Measurements from ENCODE around the gene RBM26. TPM values are rescaled to one million over a fixed set of nuclear protein-coding genes. Genes with fewer than 3 reads are reported as not detected.

Gene RBM26
- 9.9 and 10.8 TPM in 2 replicates for total RNA-seq (2014; rRNA removed; shearing (Covaris generic); ENCODE audit: low replicate concordance)

- in situ Hi-C loops (cut with HindIII; ENCODE audit: low pct_unique_long_range_greater_than_20kb, low sequenced_read_pairs), result no loop called here
Observed at GRCh38 chr13:79405831-79406596, at the start of gene RBM26. Gene RBM26 (minus strand): TSS chr13:79406255. CDS start chr13:79405774, 481 bp downstream.

GRCh38 chr13:79455331-79455730, 49.3 kb upstream of the RBM26 start:
- in situ Hi-C loops (cut with HindIII; ENCODE audit: low pct_unique_long_range_greater_than_20kb, low sequenced_read_pairs), result no loop called here
- DNase-seq (ENCODE audit: low read depth), result no peak

More at GRCh38 chr13:79405831-79406596, at the start of gene RBM26:
- DNase-seq (ENCODE audit: low read depth), result peak; percentile 92

GRCh38 chr13:79452239-79452913, 46.3 kb upstream of the RBM26 start:
- no peak for DNase-seq (ENCODE audit: low read depth)
- in situ Hi-C loops (cut with HindIII; ENCODE audit: low pct_unique_long_range_greater_than_20kb, low sequenced_read_pairs), result no loop called here

GRCh38 chr13:79451500-79451962, 45.5 kb upstream of the RBM26 start:
- peak; percentile 34 for DNase-seq (ENCODE audit: low read depth)
- in situ Hi-C loops (cut with HindIII; ENCODE audit: low pct_unique_long_range_greater_than_20kb, low sequenced_read_pairs), result no loop called here

- in situ Hi-C loops (cut with HindIII; ENCODE audit: low pct_unique_long_range_greater_than_20kb, low sequenced_read_pairs), result no loop called here
- DNase-seq (ENCODE audit: low read depth), result no peak
Observed at GRCh38 chr13:79450110-79450509, 44.1 kb upstream of the RBM26 start.

GRCh38 chr13:79448413-79448812, 42.4 kb upstream of the RBM26 start:
- no peak for DNase-seq (ENCODE audit: low read depth)

GRCh38 chr13:79447741-79448140, 41.7 kb upstream of the RBM26 start:
- in situ Hi-C loops (cut with HindIII; ENCODE audit: low pct_unique_long_range_greater_than_20kb, low sequenced_read_pairs), result no loop called here
- DNase-seq (ENCODE audit: low read depth), result no peak

More at GRCh38 chr13:79448413-79448812, 42.4 kb upstream of the RBM26 start:
- in situ Hi-C loops (cut with HindIII; ENCODE audit: low pct_unique_long_range_greater_than_20kb, low sequenced_read_pairs), result no loop called here

- DNase-seq (ENCODE audit: low read depth), result no peak
- in situ Hi-C loops (cut with HindIII; ENCODE audit: low pct_unique_long_range_greater_than_20kb, low sequenced_read_pairs), result no loop called here
Observed at GRCh38 chr13:79447141-79447540, 41.1 kb upstream of the RBM26 start.

- no peak for DNase-seq (ENCODE audit: low read depth)
- in situ Hi-C loops (cut with HindIII; ENCODE audit: low pct_unique_long_range_greater_than_20kb, low sequenced_read_pairs), result no loop called here
Observed at GRCh38 chr13:79445968-79446645, 40.1 kb upstream of the RBM26 start.

- no peak for DNase-seq (ENCODE audit: low read depth)
- in situ Hi-C loops (cut with HindIII; ENCODE audit: low pct_unique_long_range_greater_than_20kb, low sequenced_read_pairs), result no loop called here
Observed at GRCh38 chr13:79442706-79443105, 36.7 kb upstream of the RBM26 start.

- in situ Hi-C loops (cut with HindIII; ENCODE audit: low pct_unique_long_range_greater_than_20kb, low sequenced_read_pairs), result no loop called here
- no peak for DNase-seq (ENCODE audit: low read depth)
Observed at GRCh38 chr13:79442221-79442620, 36.2 kb upstream of the RBM26 start.

GRCh38 chr13:79440958-79441528, 35.0 kb upstream of the RBM26 start:
- in situ Hi-C loops (cut with HindIII; ENCODE audit: low pct_unique_long_range_greater_than_20kb, low sequenced_read_pairs), result no loop called here
- DNase-seq (ENCODE audit: low read depth), result peak; percentile 4

- no peak for DNase-seq (ENCODE audit: low read depth)
- in situ Hi-C loops (cut with HindIII; ENCODE audit: low pct_unique_long_range_greater_than_20kb, low sequenced_read_pairs), result no loop called here
Observed at GRCh38 chr13:79439275-79439674, 33.2 kb upstream of the RBM26 start.

- in situ Hi-C loops (cut with HindIII; ENCODE audit: low pct_unique_long_range_greater_than_20kb, low sequenced_read_pairs), result no loop called here
- peak; percentile 13 for DNase-seq (ENCODE audit: low read depth)
Observed at GRCh38 chr13:79435561-79435990, 29.5 kb upstream of the RBM26 start.

- in situ Hi-C loops (cut with HindIII; ENCODE audit: low pct_unique_long_range_greater_than_20kb, low sequenced_read_pairs), result no loop called here
- DNase-seq (ENCODE audit: low read depth), result no peak
Observed at GRCh38 chr13:79434556-79434955, 28.5 kb upstream of the RBM26 start.

GRCh38 chr13:79432992-79433391, 26.9 kb upstream of the RBM26 start:
- no peak for DNase-seq (ENCODE audit: low read depth)
- in situ Hi-C loops (cut with HindIII; ENCODE audit: low pct_unique_long_range_greater_than_20kb, low sequenced_read_pairs), result no loop called here

- in situ Hi-C loops (cut with HindIII; ENCODE audit: low pct_unique_long_range_greater_than_20kb, low sequenced_read_pairs), result no loop called here
- DNase-seq (ENCODE audit: low read depth), result no peak
Observed at GRCh38 chr13:79432086-79432485, 26.0 kb upstream of the RBM26 start.

GRCh38 chr13:79429309-79429708, 23.3 kb upstream of the RBM26 start:
- in situ Hi-C loops (cut with HindIII; ENCODE audit: low pct_unique_long_range_greater_than_20kb, low sequenced_read_pairs), result no loop called here
- no peak for DNase-seq (ENCODE audit: low read depth)

GRCh38 chr13:79427883-79428282, 21.8 kb upstream of the RBM26 start:
- no peak for DNase-seq (ENCODE audit: low read depth)
- in situ Hi-C loops (cut with HindIII; ENCODE audit: low pct_unique_long_range_greater_than_20kb, low sequenced_read_pairs), result no loop called here

All from Caki2 (cell line).